ENCODE data around the gene VWA2.

Gene VWA2

DNA sequence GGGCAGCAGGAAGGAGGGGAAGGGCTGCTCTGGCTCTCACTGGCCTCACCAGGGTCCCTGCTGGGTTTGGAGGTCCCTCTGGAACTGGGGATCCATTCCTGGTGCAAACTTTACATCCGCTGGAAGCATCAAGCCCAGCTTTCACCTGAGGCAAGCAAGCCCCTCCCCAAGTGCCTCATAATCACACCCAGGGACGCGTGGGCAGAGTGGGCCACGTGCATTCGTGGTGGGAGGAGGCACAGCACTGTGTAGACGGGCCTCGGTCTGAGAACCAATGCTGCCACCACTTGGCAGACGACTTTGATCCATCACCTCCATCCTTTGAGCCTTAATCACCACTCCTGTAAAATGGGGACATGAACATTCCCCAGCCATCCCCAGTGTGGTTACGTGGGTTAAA lies 74.1 kb downstream of the VWA2 start:
- no peak overlapping the region for H3K4me3 ChIP-seq (ENCODE audit: low read depth, low read length)
- no peaks in the 10 kb centered on the region for H3K36me3 ChIP-seq (ENCODE audit: control insufficient read depth in 2 of 2, insufficient read depth in 1 of 2, low read length in 2 of 2)
- CTCF ChIA-PET: interaction anchor here (0.6 kb wide), 1 partner anchor 1741 kb away, joined by 3 read pairs; no protein-coding TSS in a partner anchor
- no peaks in the 10 kb centered on the region for H3K9me3 ChIP-seq (ENCODE audit: control insufficient read depth, insufficient read depth, low read depth, low read length)
- POLR2A ChIA-PET: no interaction called here
- no peak overlapping the region for H3K27ac ChIP-seq (ENCODE audit: extremely low read depth, low read depth, low read length)
- 0 out of 2 replicates have a peak, but pooled peaks have one; percentile 11 for TF ChIP-seq ZFHX2 (tag by site-specific recombination; conservative IDR thresholded peaks at IDR 0.05)
- no peak for TF ChIP-seq ZNF530 (tag by site-specific recombination; IDR thresholded peaks at IDR 0.05; ENCODE audit: low read depth)
- 0 out of 2 replicates have a peak, but pooled peaks have one; percentile 18 for TF ChIP-seq EGR2 (tag by site-specific recombination; IDR thresholded peaks at IDR 0.05; ENCODE audit: low read depth)
- TF ChIP-seq ZBTB8A (tag by site-specific recombination; IDR thresholded peaks at IDR 0.05): no peak
- H3K4me1 ChIP-seq (ENCODE audit: control insufficient read depth, insufficient read depth, low read length): no peaks in the 10 kb centered on the region

DNA sequence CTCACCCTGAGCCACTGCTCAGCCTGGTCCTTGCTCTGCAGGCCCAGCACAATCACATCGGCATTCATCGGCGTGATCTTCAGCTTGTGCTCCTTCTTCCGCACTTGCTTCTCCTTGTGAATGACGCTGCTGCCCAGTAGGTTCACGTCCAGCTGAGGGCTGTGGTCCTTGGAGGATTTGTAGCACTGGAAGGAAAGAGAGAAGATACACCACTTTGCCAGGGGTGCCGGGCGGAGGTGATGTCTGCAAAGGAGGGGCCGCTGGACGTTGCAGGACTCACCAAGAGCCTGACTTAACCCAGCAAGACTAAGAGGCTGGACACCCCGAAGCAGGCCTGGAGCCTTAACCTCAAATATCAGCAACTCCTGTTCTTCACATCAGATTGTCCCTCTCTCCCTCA lies 74.8 kb downstream of the VWA2 start:
- H3K9me3 ChIP-seq (ENCODE audit: control insufficient read depth, insufficient read depth, low read depth, low read length): no peaks in the 10 kb centered on the region
- TF ChIP-seq ZNF548 (tag by site-specific recombination; IDR thresholded peaks at IDR 0.05) (no peak), HOXC10 (CRISPR knock-in tag; IDR thresholded peaks at IDR 0.05) (no peak), ZNF23 (tag by site-specific recombination; IDR thresholded peaks at IDR 0.05; ENCODE audit: borderline replicate concordance) (no peak), HOXD13 (CRISPR knock-in tag; IDR thresholded peaks at IDR 0.05; ENCODE audit: borderline replicate concordance) (no peak), ZNF621 (tag by site-specific recombination; IDR thresholded peaks at IDR 0.05) (no peak), ZXDB (tag by site-specific recombination; IDR thresholded peaks at IDR 0.05) (no peak), YY1 (tag by site-specific recombination; IDR thresholded peaks at IDR 0.05) (no peak), ZEB2 (tag by site-specific recombination; IDR thresholded peaks at IDR 0.05) (no peak), KLF9 (tag by site-specific recombination; IDR thresholded peaks at IDR 0.05; ENCODE audit: low read depth) (no peak), ZNF24 (tag by site-specific recombination; IDR thresholded peaks at IDR 0.05) (no peak), ZNF214 (tag by site-specific recombination; IDR thresholded peaks at IDR 0.05; ENCODE audit: borderline replicate concordance) (no peak), ZIC2 (tag by site-specific recombination; IDR thresholded peaks at IDR 0.05) (no peak), REPIN1 (tag by site-specific recombination; IDR thresholded peaks at IDR 0.05; ENCODE audit: low read depth) (no peak), ZFP69B (tag by site-specific recombination; IDR thresholded peaks at IDR 0.05) (no peak), ZNF311 (tag by site-specific recombination; IDR thresholded peaks at IDR 0.05; ENCODE audit: borderline replicate concordance) (no peak), KLF10 (tag by site-specific recombination; IDR thresholded peaks at IDR 0.05) (no peak), ZFHX2 (tag by site-specific recombination; conservative IDR thresholded peaks at IDR 0.05) (no peak), YY2 (tag by site-specific recombination; IDR thresholded peaks at IDR 0.05) (no peak), TCF7L2 (IDR thresholded peaks at IDR 0.05; ENCODE audit: borderline replicate concordance, low read depth, low read length) (no peak)
- TF ChIP-seq, protein P1, sequence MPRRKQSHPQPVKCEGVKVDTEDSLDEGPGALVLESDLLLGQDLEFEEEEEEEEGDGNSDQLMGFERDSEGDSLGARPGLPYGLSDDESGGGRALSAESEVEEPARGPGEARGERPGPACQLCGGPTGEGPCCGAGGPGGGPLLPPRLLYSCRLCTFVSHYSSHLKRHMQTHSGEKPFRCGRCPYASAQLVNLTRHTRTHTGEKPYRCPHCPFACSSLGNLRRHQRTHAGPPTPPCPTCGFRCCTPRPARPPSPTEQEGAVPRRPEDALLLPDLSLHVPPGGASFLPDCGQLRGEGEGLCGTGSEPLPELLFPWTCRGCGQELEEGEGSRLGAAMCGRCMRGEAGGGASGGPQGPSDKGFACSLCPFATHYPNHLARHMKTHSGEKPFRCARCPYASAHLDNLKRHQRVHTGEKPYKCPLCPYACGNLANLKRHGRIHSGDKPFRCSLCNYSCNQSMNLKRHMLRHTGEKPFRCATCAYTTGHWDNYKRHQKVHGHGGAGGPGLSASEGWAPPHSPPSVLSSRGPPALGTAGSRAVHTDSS (tag by site-specific recombination; IDR thresholded peaks at IDR 0.05): no peak
- H3K27ac ChIP-seq (ENCODE audit: extremely low read depth, low read depth, low read length): no peak overlapping the region
- POLR2A ChIA-PET: no interaction called here
- CTCF ChIA-PET: no interaction called here
- no peaks in the 10 kb centered on the region for H3K36me3 ChIP-seq (ENCODE audit: control insufficient read depth in 2 of 2, insufficient read depth in 1 of 2, low read length in 2 of 2)
- no peak overlapping the region for H3K4me3 ChIP-seq (ENCODE audit: low read depth, low read length)
- H3K4me1 ChIP-seq (ENCODE audit: control insufficient read depth, insufficient read depth, low read length): no peaks in the 10 kb centered on the region
